Measurements from ENCODE around the gene PRKCZ. TPM values are rescaled to one million over a fixed set of nuclear protein-coding genes. Genes with fewer than 3 reads are reported as not detected.

Gene PRKCZ
- total RNA-seq, 2 donors from 2014 or later: 34.5 to 46.7 TPM

GRCh38 chr1:2003541-2004131 is 46.6 kb upstream of the PRKCZ start, which contains the start of gene CFAP74:
CFAP74 (minus strand) TSS chr1:2003786; CDS start chr1:1990956, 12,830 bp downstream.
- Histone ChIP-seq H3K4me1 (replicated peaks) (no peaks in the 10 kb centered on the region), H3K27me3 (replicated peaks; ENCODE audit: insufficient read depth) (no peaks in the 10 kb centered on the region), H3K27ac (no peak within 1 kb of the TSS), H3K36me3 (no peaks in the 10 kb centered on the region), H3K4me3 (peak within 1 kb of the TSS in 1 of 2 donors; percentile 15), H3K9me3 (no peaks in the 10 kb centered on the region)
- intact Hi-C loops (cut with DNase I): no loop called here
- no peak for DNase-seq (ENCODE audit: low spot score)
- TF ChIP-seq POLR2A (IDR thresholded peaks at IDR 0.05) (no peak), POLR2AphosphoS5 (IDR thresholded peaks at IDR 0.05) (no peak)
- TF ChIP-seq, protein P1, sequence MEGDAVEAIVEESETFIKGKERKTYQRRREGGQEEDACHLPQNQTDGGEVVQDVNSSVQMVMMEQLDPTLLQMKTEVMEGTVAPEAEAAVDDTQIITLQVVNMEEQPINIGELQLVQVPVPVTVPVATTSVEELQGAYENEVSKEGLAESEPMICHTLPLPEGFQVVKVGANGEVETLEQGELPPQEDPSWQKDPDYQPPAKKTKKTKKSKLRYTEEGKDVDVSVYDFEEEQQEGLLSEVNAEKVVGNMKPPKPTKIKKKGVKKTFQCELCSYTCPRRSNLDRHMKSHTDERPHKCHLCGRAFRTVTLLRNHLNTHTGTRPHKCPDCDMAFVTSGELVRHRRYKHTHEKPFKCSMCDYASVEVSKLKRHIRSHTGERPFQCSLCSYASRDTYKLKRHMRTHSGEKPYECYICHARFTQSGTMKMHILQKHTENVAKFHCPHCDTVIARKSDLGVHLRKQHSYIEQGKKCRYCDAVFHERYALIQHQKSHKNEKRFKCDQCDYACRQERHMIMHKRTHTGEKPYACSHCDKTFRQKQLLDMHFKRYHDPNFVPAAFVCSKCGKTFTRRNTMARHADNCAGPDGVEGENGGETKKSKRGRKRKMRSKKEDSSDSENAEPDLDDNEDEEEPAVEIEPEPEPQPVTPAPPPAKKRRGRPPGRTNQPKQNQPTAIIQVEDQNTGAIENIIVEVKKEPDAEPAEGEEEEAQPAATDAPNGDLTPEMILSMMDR (IDR thresholded peaks at IDR 0.05): no peak
- WGBS: 7% methylated on average over 42 of the region's 49 CpGs

DNA sequence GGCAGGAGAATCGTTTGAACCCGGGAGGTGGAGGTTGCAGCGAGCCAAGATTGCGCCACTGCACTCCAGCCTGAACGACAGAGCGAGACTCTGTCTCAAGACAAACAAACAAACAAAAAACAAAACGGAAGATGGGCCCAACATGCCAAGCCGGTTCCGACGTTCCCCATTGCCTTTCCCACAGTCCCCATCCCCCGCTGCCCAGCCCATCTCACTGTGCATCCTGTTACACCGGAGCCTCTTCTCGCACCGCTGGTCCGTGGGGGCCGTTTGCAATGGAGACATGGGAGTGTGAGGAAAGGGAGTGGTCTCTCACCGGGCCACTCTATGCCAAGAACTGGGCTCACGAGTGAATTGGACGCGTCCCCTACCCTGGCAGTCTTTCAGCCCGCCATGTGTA is 45.4 kb upstream of the PRKCZ start:
- H3K36me3 ChIP-seq: no peaks in the 10 kb centered on the region
- no peaks in the 10 kb centered on the region for H3K4me1 ChIP-seq (replicated peaks)
- intact Hi-C loops (cut with DNase I): no loop called here
- no peak overlapping the region for H3K27ac ChIP-seq
- H3K9me3 ChIP-seq: no peaks in the 10 kb centered on the region
- no peak for DNase-seq (ENCODE audit: low spot score)
- H3K27me3 ChIP-seq (replicated peaks; ENCODE audit: insufficient read depth): no peaks in the 10 kb centered on the region
- H3K4me3 ChIP-seq: no peak overlapping the region
- 62% methylated on average over 21 of the region's 21 CpGs for WGBS
- TF ChIP-seq, protein P1 (IDR thresholded peaks at IDR 0.05): no peak
- TF ChIP-seq POLR2A (IDR thresholded peaks at IDR 0.05) (no peak), POLR2AphosphoS5 (IDR thresholded peaks at IDR 0.05) (no peak)

GRCh38 chr1:2009101-2010053 is 40.8 kb upstream of the PRKCZ start:
- H3K27ac ChIP-seq: no peak overlapping the region
- H3K4me1 ChIP-seq (replicated peaks): no peaks in the 10 kb centered on the region
- no peak for TF ChIP-seq POLR2AphosphoS5 (IDR thresholded peaks at IDR 0.05)
- TF ChIP-seq POLR2A (IDR thresholded peaks at IDR 0.05): no peak
- TF ChIP-seq, protein P1 (IDR thresholded peaks at IDR 0.05): no peak
- no peak overlapping the region for H3K4me3 ChIP-seq
- H3K27me3 ChIP-seq (replicated peaks; ENCODE audit: insufficient read depth): no peaks in the 10 kb centered on the region
- 71% methylated on average over 27 of the region's 27 CpGs for WGBS
- intact Hi-C loops (cut with DNase I): no loop called here
- no peaks in the 10 kb centered on the region for H3K9me3 ChIP-seq
- DNase-seq (ENCODE audit: low spot score): no peak
- H3K36me3 ChIP-seq: no peaks in the 10 kb centered on the region

- H3K9me3 ChIP-seq: no peaks in the 10 kb centered on the region
- H3K27ac ChIP-seq: no peak overlapping the region
- WGBS: 72% methylated on average over 15 of the region's 15 CpGs
- H3K36me3 ChIP-seq: no peaks in the 10 kb centered on the region
- no peak overlapping the region for H3K4me3 ChIP-seq
- no peaks in the 10 kb centered on the region for H3K4me1 ChIP-seq (replicated peaks)
- TF ChIP-seq POLR2AphosphoS5 (IDR thresholded peaks at IDR 0.05) (no peak), POLR2A (IDR thresholded peaks at IDR 0.05) (no peak)
- TF ChIP-seq, protein P1 (IDR thresholded peaks at IDR 0.05): no peak
- no peaks in the 10 kb centered on the region for H3K27me3 ChIP-seq (replicated peaks; ENCODE audit: insufficient read depth)
- no peak for DNase-seq (ENCODE audit: low spot score)
- intact Hi-C loops (cut with DNase I): no loop called here
These were observed 36.0 kb upstream of the PRKCZ start for GRCh38 chr1:2014181-2014580.
